SKM-1 treated with dmso at 0.1 percent for 144 hours (cell line): ENCODE measurements around the gene TBXAS1.

Experiments used
- DNase-seq: peaks from one replicate; lab custom pipeline; 2025; ENCODE audit not compliant: unreplicated experiment; lab: John Stamatoyannopoulos, UW

Gene TBXAS1

DNA sequence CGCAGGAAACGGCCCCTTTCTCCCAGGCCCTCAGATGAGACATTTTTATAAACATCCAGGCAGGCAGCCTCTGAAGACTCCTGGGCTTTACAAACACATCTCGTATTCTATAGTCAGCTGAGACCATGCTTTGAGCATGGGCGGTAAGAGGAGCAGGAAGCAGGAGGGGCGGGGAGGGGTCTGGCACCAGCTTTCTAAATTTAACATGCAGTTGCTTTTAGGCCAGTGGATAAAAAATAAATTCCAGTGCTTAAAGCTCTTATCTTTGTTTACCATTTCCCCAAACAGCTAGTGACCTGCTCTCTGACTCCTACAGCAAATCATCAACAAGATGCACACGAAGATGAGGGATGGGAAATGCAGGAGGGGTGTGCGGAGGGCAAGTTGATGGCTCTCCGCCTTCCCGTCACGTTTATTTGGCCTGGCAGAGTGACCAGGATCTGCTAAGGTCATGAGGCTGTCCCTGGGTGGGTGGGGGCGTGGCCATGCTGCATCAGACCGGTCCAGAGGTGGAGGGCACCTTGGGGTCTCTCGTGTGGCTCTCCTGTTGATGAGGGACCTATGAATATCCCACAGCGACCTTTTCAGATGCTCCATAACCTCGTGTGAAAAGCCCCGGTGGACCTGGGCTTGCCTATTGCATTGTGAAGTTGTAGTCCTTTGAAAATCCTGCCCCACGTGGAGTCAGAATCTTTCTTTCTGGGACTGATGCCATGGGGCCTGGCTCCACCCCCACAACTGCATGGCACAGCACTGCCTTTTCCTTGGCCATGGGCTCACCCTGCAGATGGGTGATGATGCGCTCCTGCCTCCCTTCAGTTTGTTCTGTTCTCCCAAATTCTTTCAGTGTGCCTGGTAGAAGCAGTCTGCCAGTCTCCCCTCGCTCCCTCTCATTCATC, 166.2 kb downstream of the TBXAS1 start:
- no peak for DNase-seq

DNA sequence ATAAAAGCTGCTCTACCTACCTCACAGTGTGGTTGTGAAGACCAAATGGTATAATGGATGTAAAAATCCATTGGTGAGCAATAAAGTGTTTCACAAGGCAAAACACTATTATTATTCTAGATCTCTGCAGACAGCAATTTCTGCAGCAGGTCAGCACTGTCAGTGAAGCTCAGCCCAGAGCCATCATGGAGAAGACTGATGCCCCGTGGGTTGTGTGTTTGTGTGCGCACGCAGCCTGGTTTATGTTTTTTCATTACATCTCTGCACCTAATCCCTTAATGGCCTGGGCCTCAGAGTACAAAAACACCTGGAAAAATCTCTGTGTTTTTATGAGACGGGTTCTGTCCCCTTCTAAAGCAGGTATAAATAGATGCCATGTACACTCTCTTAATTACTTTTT, 169.5 kb downstream of the TBXAS1 start:
- no peak for DNase-seq

DNA sequence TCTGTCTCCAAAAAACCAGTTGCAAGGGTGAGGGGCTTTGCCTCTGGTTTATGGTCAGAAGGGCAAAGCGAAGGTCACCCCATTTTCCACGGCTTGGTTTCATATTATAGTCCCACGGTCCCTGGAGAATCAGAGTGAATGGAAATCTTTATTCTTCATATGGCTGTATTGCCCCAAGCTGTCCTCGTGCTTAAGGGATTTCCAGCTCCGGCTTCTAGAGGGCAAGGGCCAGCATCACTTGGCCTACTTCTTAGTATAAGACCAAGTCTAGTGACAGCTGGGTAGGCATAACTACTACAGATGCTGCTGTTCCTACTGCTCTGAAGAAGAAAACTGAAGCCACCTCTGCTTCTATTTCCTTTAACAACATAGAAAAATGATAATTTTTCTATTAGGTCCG, 170.5 kb downstream of the TBXAS1 start:
- DNase-seq, result no peak

DNA sequence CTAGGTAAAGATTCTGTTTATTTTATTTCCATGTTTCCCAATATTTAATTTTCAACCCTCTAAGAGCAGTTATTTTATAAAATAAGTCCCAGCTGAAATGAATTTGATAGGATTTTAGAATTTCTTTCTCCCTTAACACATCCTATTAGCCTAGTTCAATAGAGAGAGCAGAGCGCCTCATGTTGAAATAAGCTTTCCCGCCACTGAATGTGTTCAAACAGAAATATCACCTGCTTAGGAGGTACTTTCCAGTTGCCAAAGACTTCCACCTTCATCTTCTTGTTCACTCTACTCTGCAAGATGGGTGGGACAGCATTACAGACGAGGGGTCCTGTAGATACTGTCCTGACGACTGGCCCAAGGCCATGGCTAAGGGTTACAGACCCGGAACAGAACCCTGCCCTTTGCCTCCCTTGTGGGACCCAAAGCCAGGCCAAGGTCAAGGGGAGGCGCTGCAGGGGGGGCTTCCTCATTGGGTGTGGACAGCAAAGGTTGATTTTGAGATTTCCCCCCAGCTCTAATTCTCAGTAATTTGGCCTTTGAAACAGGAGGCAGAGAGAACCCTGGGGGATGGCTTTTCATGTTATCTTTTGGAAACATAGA, 171.7 kb downstream of the TBXAS1 start:
- DNase-seq, result no peak

DNA sequence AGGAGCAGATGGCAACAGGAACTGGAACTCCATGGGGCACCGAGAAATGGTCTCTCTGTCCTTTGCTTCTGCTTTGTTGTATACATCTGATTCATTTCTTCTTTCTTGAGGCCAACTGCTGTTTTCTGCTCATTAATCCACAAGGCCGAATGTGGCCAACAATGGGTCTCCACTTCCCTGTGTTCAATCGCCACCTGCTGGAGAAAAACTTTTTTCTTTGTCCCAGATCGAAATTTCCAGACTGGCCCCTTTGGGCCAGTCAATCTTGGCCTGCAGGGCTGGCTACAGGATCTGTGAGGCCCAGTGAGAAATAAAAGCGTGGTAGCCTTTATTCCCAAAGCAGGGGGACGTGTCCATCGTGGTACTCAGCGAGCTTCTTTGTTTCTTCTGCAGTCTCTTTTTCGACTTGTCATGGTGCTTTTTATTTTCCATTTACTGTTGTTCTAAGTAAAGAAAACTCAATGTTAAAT, 174.9 kb downstream of the TBXAS1 start:
- DNase-seq, result peak; percentile 70

DNA sequence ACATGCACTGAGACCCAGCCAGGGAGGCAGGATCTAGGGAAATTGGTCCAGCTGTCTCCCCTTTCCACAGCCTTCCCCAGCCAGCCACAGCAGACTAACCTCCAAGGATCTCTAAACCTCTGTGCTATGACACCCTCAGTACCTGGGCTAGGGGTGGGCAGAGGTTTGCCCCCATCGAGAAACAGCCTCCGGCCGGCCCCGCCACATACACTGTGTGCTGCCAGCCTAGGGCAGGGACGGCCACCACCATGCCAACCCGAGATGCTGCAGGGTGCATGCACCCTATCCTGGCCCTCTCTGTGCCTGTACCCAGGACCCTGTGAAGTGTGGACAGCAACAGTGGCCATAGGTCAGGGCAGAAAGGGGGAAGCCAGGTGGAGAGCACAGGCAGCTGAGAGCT, 175.6 kb downstream of the TBXAS1 start:
- DNase-seq, result no peak

DNA sequence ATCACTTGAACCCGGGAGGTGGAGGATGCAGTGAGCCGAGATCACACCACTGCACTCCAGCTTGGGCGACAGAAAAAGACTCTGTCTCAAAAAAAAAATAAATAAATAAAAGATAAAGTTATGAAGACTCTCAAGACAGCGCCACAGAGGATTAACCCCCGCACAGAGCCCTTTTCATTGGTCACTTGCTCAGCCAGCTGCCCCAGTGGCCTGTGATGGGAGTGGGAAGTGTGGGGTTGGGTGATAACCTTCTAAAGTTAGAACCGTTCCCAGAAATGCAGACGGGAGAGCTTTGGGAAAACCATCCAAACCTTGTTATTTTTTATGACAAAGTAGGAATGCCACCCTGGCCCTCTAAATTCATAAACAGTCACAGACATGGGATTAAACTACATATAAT, 176.3 kb downstream of the TBXAS1 start:
- no peak for DNase-seq

DNA sequence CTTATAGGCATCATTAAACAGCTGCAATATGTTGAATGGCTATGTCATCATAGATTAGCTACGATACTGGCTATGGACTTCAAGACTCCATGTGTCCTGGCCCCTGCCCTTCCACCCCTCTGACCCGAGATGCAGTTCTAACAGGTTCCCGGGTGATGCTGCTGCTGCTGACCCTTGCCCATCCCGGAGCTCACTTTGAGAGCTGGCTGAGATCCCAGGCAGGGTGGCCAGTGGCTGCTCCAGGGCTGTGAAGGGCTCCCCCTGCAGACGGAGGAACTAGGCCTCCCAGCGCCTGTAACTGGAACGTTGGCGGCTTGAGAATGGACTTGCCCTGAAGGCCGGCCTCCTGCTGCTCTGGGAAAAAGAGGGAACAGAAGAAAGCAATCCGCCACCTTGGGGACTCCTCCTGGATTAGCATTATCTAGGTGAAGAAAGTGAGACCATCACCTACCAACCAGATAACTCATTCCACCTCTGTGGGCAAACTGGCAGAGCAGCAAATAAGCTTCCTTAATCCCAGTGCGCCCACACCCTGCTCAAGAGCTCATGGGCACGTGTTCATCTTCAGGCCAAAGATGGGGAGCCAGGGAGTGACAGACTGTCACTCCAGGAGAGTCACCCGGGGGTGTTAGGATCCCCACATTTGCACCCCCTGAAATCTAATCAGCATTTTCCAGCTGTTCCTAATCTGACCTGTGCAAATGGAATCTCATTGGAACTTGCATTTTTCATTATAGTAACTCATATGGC, 176.9 kb downstream of the TBXAS1 start:
- DNase-seq, result no peak

DNA sequence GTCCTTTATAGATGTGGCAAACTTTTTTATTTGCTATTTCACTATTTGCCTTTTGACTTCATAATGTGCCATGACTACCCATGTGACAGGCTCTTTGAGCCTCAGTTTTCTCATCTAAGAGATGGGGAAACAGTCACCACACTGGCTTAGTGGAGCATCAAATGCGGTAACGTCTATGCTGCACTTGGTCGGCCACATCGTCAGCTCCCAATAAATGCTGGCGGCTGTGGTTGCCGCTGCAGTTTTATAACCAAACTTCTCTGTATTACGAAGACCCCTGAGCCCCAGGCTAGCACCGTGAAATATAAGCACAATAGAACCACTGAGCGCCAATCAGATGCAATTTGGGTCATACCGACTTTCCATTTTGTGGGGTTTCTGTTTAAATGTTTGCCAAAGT, 177.5 kb downstream of the TBXAS1 start:
- DNase-seq, result no peak

DNA sequence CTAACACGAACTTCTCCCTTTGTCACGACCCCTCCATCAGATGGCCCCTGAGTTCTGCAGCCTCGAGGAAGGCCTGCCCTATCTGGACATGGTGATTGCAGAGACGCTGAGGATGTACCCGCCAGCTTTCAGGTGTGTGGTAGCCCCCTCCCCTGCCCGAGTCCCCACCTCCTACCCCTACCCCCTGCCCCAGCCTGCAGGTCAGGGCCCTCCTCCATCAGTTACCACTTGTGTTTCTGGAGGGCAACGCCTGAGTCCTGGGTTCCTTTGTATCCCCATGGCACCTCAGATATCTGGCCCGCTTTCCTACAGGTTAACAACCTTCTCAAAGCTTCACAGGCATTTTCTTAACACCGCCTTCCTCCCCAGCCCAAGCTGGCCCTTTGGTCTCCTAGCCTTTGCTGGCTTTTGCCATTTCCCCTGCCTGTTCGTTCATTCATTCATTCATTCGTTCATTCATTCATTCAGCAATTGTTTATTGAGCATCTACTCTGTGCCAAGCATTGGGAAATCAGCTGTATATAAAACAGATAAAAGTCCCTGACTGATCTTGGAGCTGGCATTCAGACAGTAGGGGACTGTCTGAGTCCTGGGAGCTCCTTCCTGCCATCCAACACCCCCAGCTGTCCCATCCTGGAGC, 178.1 kb downstream of the TBXAS1 start:
- DNase-seq, result no peak

DNA sequence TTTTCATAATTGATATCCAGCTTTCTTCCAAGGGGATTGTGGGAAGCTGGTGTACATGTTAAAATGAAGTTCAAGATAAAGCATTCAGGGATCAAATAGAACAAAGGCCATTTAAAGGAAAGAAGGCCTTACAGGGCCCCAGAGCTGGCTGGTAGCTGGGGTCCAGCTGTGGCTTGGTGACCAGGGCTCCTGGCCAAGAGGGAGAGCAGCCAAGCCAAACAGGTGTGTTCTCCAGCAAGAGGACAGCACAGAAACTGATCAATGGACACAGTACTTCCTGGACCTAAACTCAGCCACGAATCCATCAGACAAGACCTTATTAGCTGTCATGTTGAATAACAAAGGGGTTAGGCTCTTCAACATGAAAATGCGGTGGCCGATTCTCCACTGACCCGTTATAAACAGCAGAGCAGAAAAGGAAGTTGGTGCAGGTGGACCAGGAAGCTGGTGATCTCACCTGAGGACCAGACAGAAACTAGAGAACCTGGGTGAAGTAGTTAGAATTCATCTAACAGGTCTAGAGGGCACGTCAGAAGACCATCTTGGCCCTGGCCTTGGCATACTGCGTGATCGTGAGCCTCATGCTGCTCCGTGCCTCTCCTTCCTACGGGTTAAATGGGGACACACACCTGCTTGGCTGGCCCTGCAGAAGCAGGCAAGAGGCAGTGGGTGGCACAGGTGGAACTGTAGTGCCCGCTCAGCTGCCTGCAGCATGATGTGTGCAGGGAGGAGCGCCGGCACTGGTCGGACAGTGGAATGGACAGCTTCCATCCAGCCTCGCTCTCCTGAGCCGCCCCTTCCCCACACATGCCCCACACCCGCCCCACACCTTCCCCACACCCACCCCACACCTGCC, 179.9 kb downstream of the TBXAS1 start:
- DNase-seq, result no peak

DNA sequence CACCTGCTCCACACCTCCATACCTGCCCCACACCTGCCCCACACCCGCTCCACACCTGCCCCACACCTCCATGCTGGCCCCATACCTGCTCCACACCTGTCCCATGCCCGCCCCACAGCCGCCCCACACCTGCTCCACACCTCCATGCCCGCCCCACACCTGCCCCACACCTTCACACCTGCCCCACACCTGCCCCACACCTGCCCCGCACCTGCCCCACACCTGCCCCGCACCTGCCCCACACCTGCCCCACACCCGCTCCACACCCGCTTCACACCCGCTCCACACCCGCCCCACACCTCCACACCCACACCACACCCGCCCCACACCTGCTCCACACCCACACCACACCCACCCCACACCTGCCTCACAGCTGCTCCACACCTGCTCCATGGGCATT, 180.7 kb downstream of the TBXAS1 start:
- no peak for DNase-seq

DNA sequence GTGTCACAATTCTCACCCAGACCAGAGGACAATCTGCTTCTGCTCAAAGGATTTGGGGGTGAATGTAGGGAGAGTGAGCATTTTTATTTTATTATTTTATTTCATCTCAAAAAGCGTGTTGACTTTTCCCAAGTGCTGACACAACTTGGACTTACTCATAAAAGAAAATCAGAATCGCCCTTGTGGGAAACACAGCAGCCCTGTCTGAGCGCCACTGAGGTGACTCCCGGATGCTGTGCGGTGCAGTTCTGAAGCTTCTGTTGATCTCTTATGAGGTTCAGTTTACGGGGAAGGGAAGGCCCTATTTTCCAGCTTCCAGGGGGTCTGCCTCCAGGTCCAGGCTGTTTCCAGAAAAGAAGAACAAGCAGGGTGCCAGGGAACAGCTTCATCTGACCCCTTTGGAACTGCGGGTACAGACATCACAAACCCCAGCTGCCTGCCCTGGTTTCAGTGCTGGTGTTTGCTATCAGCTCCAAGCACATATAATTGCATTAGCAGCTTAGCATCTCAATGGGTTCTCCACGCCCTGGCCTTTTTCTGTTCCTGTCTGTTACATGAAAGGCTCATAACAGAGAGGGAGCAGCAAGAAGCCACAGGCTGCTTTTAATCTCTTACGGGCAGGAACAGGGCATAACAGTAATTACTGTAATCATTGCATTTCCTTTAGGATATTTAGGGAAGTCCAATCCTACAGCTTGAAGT, 181.3 kb downstream of the TBXAS1 start:
- DNase-seq, result no peak

DNA sequence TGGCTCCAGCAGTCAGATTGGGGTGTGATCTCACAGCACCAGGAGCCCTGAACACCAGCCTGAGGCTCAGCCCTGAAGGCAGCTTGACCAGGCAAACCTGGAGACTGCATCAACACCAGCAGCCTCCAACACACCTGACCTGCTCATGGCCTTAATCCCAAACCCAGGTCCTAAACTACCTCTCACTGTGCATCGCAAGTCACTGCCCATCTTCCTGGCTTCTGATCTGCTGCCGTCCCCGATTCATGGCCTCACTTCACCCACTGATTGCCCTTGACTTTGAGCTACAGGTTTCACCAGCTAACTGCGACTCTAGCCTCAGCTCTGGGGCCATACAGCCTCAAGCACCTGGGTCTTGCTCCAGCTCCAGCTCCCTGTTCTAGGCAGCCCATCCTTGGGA, 184.6 kb downstream of the TBXAS1 start:
- no peak for DNase-seq

DNA sequence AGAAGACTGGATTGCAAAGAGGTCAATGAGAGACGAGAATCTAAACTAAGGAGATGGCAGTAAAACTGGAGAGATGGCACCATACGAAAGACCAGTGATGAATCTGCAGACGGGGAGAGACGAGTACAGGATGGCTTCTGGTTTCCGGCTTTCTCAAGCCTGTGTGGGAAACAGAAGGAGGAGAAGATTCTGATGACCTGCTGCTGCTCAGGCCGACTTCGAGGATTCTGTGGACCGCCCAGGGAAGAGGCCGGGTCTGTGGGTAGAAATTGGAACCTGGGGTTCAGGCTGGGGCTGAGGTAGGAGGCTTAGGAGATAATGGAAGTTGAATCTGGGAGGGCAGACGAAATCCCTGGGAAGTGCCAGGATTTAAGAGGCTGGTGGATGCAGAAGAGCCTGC, 185.1 kb downstream of the TBXAS1 start:
- no peak for DNase-seq

DNA sequence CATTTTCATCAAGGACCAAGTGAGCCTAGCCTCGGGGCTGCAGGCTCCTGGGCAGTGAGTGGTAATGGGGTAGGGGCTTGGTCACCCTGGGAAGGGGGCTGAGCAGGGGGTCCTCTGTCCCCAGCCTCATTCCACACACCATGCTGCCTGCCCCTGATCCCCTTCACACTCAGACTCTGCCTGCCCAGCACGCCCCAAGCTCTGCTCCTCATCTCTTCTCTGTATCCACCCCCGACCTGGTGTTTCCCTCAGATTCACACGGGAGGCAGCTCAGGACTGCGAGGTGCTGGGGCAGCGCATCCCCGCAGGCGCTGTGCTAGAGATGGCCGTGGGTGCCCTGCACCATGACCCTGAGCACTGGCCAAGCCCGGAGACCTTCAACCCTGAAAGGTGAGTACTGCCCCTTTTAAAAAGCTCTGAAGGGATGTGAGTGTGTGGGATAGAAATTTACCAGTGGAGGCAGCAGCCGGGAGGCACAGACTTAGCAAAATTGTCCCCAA, 186.5 kb downstream of the TBXAS1 start:
- no peak for DNase-seq

DNA sequence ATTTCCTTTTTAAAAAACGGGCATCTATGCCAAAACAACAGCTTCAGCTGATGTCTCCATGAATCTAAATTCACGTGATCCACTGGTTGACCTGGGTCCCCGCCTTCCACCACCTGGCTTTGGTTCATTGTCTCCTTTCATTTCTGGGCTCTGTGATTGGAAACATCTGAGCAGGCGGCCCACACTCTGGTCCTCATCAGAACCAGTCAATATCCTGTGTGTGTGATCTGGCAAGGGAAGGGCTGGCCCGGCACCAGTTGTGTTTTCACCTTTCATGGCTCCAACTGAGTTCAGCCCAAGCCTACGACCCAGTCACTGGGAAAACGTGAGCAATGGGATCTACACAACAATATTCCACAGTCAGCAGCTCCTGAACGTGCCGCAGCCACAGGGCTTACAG, 187.5 kb downstream of the TBXAS1 start:
- DNase-seq, result no peak

DNA sequence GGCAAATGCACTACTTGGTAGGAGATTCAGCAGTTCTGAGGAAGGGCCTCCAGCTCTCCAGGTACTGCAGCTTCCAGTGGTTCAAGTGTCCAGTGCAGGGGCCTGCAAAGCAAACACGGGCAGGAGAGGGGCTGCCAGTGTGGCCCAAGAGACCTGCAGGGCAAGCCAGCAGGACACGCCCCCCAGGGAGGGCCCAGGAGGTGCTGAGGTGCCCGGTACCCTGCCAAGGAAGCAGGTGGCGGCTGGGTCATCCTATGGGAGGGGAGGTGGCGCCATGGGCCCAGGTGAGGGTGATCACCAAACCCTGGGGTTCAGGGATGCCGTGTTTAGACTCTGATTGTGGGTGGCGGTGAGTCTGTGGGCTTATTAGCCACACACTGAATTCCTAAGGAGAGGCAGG, 188.0 kb downstream of the TBXAS1 start:
- DNase-seq, result no peak

DNA sequence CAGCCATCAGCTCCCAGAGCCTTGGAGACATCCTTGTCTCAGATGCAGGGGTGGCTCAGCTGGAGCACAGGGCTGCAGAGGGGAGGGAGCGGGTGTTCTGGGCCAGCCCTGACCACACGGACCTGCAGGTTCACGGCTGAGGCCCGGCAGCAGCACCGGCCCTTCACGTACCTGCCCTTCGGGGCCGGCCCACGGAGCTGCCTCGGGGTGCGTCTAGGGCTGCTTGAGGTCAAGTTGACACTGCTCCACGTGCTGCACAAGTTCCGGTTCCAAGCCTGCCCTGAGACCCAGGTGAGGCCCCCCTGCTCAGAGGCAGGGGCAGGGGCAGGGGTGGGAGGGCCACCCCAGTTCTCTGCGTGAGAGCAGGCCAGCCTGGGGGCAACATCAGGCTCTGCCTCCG, 188.5 kb downstream of the TBXAS1 start:
- DNase-seq, result no peak
